Endothelial cell (in vitro differentiated cells): Measurements from ENCODE around the gene ATXN10. TPM values are rescaled to one million over a fixed set of nuclear protein-coding genes. Genes with fewer than 3 reads are reported as not detected.

ENCODE experiments used
- DNase-seq: peaks from one replicate; pipeline ENCODE4 v3.0.0; 2021; ENCODE audit warnings: low spot score
- H3K27ac Mint-ChIP-seq: one replicate; pipeline ENCODE4 v1.8.0; 2021; ENCODE audit warnings: mixed read lengths, inconsistent platforms; ENCODE audit not compliant: unreplicated experiment
- H3K27me3 Mint-ChIP-seq: one replicate; pipeline ENCODE4 v1.8.0; 2021; ENCODE audit warnings: mild to moderate bottlenecking, moderate library complexity, mixed read lengths, inconsistent platforms; ENCODE audit not compliant: unreplicated experiment
- H3K36me3 Mint-ChIP-seq: one replicate; pipeline ENCODE4 v1.8.0; 2021; ENCODE audit warnings: mild to moderate bottlenecking, low read depth, mixed read lengths, inconsistent platforms; ENCODE audit not compliant: unreplicated experiment
- H3K4me1 Mint-ChIP-seq: one replicate; pipeline ENCODE4 v1.8.0; 2021; ENCODE audit warnings: mild to moderate bottlenecking, mixed read lengths, inconsistent platforms; ENCODE audit not compliant: unreplicated experiment
- H3K4me3 Mint-ChIP-seq: one replicate; pipeline ENCODE4 v1.8.0; 2021; ENCODE audit warnings: mild to moderate bottlenecking, mixed read lengths, inconsistent platforms; ENCODE audit not compliant: unreplicated experiment
- H3K9me3 Mint-ChIP-seq: one replicate; pipeline ENCODE4 v1.8.0; 2021; ENCODE audit warnings: mixed read lengths, inconsistent platforms; ENCODE audit not compliant: unreplicated experiment
- CTCF ChIP-seq: fragments of 200-600 bp; sonication (generic); IDR thresholded peaks from one replicate; pipeline ENCODE4 v1.5.0; 2021; ENCODE audit warnings: antibody characterized with exemption; ENCODE audit not compliant: unreplicated experiment
- total RNA-seq: library from RNA; stranded (reverse); fragmentation: NEBNext Ultra II Directional; extraction: Animal tissue kit (Norgen Biotek cat#: 25700); gene quantifications from one replicate; pipeline ENCODE4 v1.2.1, GENCODE V29; 2021; ENCODE audit not compliant: unreplicated experiment

ATXN10 gene
- total RNA-seq, 1 donor from 2014 or later: 152 TPM

- TF ChIP-seq CTCF: no peak
- Mint-ChIP-seq H3K9me3 (no peaks in the 10 kb centered on the region), H3K4me1 (no peaks in the 10 kb centered on the region), H3K27me3 (no peaks in the 10 kb centered on the region), H3K4me3 (no peak overlapping the region), H3K36me3 (no peaks in the 10 kb centered on the region), H3K27ac (no peak overlapping the region)
- DNase-seq: no peak
Observed at GRCh38 chr22:45683248-45683647, 11.6 kb downstream of the ATXN10 start.

GRCh38 chr22:45683680-45684079 lies 12.0 kb downstream of the ATXN10 start:
- Mint-ChIP-seq H3K36me3 (no peaks in the 10 kb centered on the region), H3K9me3 (no peaks in the 10 kb centered on the region), H3K4me1 (no peaks in the 10 kb centered on the region), H3K27me3 (no peaks in the 10 kb centered on the region), H3K27ac (no peak overlapping the region), H3K4me3 (no peak overlapping the region)
- no peak for TF ChIP-seq CTCF
- DNase-seq: no peak

GRCh38 chr22:45684169-45684568 lies 12.5 kb downstream of the ATXN10 start:
- no peaks in the 10 kb centered on the region for H3K9me3 Mint-ChIP-seq
- H3K4me1 Mint-ChIP-seq: no peaks in the 10 kb centered on the region
- DNase-seq: no peak
- no peaks in the 10 kb centered on the region for H3K27me3 Mint-ChIP-seq
- no peak overlapping the region for H3K4me3 Mint-ChIP-seq
- TF ChIP-seq CTCF: no peak
- no peak overlapping the region for H3K27ac Mint-ChIP-seq
- no peaks in the 10 kb centered on the region for H3K36me3 Mint-ChIP-seq

- no peak for DNase-seq
- Mint-ChIP-seq H3K4me1 (no peaks in the 10 kb centered on the region), H3K4me3 (no peak overlapping the region), H3K36me3 (no peaks in the 10 kb centered on the region), H3K27me3 (no peaks in the 10 kb centered on the region), H3K9me3 (no peaks in the 10 kb centered on the region), H3K27ac (no peak overlapping the region)
- TF ChIP-seq CTCF: no peak
Observed at GRCh38 chr22:45684752-45685574, 13.3 kb downstream of the ATXN10 start.

GRCh38 chr22:45686004-45686403 lies 14.4 kb downstream of the ATXN10 start:
- Mint-ChIP-seq H3K4me3 (no peak overlapping the region), H3K4me1 (peaks cover 8% of the 10 kb centered on the region), H3K27ac (no peak overlapping the region), H3K9me3 (no peaks in the 10 kb centered on the region), H3K27me3 (no peaks in the 10 kb centered on the region), H3K36me3 (peaks cover 2% of the 10 kb centered on the region)
- DNase-seq: no peak
- no peak for TF ChIP-seq CTCF
